ENCODE measurements around the gene JMJD4.
A peak's percentile ranks its signal among the peaks of the same experiment; 100 is the strongest.

Gene JMJD4, protein sequence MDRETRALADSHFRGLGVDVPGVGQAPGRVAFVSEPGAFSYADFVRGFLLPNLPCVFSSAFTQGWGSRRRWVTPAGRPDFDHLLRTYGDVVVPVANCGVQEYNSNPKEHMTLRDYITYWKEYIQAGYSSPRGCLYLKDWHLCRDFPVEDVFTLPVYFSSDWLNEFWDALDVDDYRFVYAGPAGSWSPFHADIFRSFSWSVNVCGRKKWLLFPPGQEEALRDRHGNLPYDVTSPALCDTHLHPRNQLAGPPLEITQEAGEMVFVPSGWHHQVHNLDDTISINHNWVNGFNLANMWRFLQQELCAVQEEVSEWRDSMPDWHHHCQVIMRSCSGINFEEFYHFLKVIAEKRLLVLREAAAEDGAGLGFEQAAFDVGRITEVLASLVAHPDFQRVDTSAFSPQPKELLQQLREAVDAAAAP

DNA sequence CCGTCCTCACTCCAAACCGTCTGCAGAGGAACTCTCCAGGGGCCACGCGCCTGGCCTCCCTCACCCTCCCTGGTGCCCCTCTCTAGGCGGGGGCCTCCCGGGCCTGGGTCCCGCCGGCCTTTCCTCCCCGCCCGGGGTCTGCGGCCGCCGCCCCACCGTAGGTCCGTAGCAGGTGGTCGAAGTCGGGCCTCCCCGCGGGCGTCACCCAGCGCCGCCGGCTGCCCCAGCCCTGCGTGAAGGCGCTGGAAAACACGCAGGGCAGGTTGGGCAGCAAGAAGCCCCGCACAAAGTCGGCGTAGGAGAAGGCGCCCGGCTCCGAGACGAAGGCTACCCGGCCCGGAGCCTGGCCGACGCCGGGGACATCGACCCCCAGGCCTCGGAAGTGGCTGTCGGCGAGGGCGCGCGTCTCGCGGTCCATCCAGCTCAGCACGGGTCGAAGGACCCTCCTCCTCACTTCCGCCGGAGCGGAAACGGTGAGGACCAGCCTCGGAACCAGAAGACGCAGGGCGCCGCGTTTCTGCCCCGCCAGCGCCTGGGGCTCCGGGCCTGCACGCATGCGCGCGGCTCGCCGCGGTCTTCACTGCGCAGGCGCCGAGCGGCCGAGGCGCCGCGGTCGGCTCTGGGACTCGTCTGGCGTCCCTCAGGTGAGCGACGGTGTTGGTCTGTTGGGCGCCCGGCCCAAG lies at the start of gene JMJD4, which contains the start of gene SNAP47:
JMJD4 (minus strand) TSS at position 447 of the 683 bp plus-strand sequence; CDS start at position 418, 29 bp downstream.
SNAP47 (plus strand) TSS at position 580 of the 683 bp plus-strand sequence. CDS start 12,302 bp downstream, outside the sequence.
- DNase-seq, result peak; percentile 98

DNA sequence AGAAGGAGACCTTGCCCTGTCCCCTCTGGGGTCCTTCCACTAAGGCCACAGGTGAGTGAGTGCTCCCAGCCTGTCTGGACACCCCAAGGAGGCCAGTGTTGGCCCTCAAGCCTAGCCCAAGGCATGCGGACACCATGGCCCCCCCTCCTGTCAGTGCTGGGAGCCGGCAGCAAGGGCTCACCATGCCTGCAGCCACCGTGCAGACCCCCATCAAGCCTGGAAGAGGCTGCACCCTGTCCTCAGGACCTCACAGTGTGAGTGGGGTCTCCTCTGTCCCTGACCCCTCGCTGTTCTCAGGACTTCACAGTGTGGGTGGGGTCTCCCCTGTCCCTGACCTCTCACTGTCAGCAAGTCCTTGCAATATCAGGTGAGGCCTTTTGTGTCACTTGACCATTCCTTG lies 47.1 kb upstream of the JMJD4 start:
- DNase-seq, result no peak

DNA sequence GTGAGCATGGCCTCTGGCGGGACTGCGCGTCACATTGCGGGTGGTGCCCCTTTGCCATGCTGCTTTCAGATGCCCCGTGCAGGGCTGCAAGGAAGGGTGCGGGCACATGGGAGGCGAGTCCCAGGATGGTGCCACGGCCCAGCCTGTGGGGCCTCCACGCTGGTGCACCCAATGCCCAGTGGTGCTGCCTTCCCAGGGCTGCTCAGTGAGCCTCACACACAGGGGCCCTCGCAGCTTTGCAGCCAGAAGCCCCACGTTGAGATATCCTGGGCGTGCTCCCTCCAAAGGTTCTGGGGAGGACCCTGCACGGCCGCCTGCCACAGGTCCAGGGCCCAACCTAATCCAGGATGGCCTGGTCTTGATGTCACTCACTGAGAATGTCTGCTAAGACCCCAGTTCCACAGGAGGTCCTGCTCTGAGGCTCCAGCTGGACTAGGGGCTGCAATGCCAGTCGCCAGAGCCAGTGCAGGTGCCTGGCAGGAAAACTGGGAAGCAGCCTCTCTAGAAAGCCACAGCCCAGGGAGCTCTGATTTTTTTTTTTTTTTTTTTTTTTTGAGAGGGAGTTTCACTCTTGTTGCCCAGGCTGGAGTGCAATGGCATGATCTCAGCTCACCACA lies 46.3 kb upstream of the JMJD4 start:
- no peak for DNase-seq

DNA sequence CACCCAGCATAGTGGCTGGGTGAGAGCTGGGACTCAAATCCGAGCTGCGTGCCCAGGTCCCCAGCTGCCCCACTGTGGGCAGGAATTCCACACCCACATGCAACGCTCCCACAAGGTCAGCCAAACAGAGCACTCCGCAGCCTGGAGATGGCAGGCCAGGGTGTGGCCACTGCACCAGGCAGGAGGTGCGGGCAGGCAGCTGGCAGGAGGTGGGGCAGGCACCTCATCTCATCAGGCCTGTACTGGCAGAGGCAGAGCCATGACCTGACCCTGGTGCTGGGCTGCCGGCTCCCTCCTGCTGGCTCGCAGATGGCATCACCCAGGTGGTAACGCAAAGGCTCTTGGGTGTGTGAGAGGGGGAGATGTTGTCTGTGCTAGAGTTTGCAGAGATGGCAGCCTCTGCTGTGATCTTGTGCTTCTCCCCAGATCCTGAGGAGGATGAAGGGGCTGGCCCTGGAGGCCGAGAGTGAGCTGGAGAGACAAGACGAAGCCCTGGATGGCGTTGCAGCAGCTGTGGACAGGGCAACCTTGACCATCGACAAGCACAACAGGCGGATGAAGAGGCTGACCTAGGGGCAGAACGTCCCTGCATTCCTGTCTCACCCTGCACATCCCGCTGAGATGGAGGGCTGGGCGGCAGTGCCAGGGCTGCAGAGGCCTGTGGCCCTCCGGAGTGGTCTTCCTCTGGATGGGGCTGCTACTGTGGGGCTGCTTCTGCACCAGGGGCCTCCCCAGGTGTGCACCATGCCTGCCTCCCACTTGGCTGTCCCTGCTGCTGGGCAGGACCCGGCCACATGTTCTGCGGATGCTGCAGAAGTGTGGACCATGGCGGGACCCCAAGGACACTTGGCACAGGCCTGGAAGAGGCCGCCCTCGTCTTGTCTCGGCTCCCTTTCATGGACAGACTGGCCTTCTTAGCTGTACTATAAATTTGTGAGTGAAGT lies 45.3 kb upstream of the JMJD4 start:
- peak; percentile 30 for DNase-seq

DNA sequence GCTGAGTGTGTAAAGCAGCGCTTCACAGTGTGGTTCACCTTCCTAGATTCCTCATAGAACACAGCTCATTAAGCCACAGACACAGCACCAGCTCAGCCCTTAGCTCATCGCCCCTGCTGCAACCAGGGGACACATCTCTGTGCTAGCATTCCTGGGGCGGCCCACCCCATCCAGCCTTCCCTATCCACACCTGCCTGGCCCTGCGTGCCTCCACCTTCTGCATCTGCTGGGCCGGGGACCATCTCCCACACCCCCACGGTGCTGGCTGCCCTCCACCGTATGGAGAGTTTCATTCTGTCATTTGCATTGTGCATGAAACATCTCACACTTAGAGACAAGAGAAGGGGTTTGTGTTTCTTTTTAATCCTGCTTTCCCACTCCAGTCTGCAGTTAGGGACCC lies 44.6 kb upstream of the JMJD4 start:
- DNase-seq, result peak; percentile 20

DNA sequence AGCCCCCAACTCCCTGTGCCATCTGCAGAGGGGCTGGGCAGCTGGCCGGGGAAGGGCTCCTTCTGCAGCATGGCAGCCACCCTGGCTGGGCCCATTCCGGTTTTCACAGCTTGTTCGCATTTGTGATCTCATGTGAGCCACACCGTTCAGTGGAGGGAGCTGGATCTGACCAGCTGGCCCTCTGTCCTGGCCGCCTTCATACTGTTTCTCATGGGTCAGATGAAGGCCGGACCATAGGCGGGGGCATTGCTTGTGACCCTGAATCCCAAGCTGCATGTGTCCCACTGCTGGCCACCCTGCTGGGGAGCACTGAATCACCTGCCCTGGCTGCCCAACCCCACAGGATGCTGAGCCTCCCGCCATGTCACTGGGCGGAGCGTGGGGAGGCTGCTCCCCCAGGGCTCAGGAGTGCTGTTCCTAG lies 43.9 kb upstream of the JMJD4 start:
- DNase-seq, result peak; percentile 20

DNA sequence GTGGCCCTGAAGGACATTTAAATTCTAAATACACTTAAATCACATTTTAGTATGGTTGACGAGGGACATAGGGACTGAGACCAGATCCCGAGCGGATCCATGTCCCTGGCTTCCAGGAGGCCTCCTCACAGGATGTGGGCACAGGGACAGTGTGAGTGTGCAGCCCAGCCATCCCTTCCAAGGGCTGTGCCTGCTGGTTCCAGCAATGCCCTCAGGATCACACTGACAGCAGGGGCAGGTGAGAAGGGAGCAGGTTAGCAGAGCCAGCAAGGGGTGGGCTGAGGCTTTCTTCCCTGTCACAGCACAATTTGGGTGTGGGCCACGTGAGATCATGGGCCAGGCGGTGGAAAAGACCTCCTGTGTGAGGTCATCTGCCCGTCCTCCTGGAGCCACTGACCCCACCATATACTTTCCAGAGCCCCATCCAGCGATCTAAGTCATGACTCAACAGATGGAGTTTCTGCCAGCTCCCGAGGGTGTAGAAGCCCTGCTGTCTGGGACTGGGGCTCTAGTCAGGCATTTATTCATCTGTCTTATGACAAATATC lies 43.4 kb upstream of the JMJD4 start:
- peak; percentile 34 for DNase-seq

DNA sequence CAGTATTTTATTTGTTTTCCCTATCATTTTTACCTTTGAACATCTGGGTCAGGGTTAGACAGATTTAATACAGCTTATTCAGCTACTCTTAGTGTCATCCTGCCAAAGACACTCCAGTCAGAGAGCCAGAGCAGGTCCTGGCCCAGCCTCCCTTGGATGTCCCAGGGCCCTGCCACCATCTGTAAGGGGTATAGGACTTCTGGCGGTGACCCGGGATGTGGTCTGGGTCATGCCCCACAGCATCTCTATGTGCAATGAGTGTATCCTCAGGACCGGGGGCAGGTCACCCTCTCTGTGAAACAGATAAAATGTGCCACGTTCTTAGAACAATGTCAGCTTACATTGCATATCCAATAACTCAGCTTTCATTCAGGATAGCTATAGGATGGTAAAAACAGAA lies 42.5 kb upstream of the JMJD4 start:
- DNase-seq, result no peak

DNA sequence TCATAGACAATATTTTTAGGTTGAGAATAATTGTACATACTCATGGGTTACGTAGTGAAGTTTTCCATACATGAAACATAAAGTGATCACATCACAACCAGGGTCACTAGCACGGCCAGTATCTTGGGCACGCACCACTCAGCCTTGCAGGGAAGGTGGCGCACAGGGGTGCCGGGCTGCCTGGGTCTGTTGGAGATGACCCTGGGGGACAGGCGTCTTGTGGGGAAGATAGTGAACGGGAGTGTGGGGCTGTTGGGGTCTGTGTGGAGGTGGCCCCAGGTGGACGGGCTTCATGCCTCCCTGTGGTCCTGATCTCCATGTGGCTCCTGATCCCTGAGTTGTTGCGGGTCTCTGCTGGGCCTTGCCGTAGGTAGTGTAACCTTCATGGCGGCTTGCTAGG lies 42.1 kb upstream of the JMJD4 start:
- DNase-seq, result no peak

DNA sequence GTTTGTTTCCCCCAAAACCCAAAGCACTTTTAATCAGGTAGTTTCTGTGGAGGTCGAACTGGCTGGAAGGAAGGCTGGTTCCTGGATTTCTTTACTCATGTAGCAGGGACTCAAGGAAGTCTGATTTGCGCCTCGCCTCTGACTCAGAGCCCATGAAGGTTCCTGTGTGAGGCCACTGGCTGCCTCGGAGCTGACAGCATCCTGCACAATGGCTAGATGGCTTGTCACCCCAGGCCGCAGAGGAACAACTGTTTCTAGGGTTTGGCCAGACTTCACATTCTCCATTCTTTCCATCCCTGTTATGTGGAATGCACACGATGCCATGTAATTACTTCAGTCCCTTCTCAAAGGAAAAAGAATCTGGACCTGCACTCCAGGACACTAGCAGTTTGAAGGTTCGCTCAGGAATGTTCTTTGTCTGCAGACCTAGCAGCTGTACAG lies 41.2 kb upstream of the JMJD4 start:
- no peak for DNase-seq

DNA sequence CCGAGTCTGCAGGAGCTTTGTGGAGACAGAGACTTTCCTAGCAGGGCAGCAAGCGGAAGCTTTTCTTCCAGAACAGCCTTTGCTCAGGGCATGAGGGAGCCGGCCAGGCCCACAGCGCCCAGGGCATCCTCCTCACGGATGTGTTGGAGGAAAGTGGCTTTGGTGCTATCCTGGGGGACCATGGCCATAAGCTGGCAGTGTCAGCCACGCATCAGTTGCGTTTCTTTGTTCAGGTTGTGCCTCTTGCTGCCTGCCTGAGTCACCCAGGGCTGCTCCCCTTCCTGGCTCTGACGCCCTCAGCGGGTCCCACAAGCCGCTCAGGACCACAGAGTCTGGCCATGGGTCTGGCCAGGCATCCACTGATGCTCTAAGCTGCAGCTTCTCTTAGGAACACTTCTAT lies 40.7 kb upstream of the JMJD4 start:
- DNase-seq, result no peak

DNA sequence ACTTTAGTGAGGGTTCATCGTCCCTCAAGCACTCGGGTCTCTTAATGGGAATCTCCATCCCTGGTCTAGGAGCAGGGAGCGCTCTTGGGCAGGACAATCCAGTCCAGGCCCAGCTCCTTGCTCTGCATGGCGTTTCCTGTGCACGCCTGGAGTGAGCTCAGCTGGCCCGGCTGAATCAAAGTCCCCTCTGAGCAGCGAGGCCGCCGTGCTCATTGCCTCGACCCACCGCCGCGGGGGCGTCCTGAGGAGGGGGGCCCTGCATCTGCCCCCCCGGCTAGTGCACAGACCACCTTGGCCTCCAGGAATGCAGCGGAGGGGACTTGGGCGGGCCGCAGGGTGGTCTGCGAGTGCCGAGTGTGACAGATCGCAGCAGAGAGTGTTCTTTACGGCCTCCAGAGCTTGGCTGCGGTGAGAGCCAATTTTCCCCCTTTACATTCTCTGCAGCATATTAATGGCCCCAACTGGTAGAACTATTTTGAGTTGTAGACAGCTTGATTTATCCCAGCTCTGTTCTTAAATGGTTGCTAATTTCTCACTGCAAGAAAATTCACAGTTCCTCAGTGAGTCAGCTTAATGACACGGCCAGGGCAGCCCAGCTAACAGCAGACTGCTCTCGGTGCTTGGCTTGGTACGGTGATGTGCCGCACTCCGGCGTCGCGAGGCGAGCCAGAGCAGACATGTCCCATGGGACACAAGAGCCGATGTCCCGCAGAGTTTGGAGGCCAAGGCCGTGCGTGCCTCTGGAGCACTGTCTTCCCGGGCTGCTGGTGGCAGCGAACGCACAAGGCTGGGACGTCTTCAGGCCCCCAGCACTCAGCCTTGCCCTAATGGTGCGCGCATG lies 39.9 kb upstream of the JMJD4 start:
- DNase-seq, result no peak

DNA sequence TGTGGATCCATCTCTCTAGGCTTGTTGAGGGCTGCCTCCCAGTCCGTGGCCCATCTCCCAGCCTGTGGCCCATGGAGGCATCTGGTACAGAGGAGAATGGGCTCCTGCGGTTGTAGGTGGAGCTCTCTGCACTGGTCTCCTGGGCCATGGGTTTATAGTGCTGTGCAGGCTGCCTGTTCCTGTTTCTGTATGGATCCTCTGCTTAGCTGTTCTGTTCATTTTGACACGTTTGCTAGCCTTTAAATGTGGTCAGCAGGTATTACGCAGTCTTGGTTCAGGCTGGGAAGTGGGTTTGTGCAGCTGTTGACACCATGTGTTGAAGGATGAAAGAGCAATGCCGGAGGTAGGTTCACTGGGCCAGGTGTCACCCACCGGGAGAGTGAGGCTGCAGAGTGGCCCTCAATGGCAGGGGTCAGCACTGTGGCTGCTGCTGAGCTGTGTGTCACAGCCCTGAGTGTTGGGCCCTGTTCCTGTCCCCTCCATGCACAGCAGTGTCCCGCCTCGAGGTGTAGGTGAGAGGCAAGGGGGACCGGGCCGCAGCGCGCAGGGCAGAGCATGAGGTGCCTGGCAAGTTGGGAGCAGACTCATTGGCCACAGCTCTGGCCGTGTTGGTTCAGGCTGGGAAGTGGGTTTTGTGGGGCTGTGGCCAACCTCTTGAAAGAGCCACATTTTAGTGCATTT lies 39.1 kb upstream of the JMJD4 start:
- DNase-seq, result no peak

DNA sequence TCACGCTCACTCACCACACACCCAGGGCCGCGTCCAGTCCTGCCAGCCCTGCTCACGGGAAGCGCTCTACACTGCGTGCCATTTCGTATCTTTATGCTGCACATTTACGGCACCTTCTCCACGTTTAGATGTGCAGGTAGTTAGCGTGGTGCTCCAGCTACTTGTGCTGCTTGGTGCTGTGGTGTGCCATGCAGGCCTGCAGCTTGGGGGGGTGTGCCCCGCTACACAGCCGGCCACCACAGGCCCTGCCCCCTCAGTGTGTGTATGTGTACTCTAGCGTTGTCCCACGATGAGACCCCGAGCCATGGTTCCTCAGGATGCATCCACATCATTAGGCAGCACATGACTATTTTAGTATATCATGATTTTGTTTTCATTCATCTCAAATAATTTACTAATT lies 38.5 kb upstream of the JMJD4 start:
- DNase-seq, result no peak

DNA sequence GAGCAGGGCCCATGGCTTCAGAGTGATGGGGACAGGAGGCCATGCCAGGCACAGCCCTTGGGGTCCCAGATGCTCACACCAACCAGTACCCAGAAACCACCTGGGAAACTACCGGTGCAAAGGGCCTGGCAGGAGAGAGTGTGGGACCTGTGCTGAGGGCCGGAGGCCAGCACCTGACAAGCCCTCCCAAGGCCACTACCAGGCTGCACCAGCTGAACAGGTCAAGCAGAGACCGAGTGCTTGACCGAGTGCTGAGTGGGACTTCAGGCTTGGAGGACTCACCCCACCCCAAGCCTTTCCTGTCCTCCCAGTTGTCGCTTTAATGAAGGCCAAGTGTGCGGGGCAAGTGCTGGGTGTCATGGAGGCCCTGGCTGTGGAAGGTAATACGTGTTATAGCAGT lies 36.7 kb upstream of the JMJD4 start:
- DNase-seq, result no peak

DNA sequence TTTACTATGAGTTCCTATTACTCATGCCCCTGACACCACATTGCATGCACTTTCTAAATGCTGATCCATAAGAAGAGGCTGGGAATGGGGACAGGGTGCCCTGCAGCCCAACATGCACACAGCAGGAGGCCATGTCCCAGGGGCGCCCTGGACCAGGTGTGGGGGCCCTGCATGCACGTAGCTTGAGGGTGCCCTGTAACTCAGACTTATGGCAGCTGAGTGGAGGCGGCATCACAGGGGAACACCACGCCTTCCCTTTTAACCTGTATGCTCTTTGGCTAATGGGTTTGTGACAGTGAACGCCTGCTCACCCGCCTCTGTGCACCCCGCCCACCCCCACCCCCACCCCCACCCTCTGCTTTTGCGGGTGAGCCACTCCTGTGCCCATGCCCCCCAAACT lies 36.2 kb upstream of the JMJD4 start:
- DNase-seq, result no peak

DNA sequence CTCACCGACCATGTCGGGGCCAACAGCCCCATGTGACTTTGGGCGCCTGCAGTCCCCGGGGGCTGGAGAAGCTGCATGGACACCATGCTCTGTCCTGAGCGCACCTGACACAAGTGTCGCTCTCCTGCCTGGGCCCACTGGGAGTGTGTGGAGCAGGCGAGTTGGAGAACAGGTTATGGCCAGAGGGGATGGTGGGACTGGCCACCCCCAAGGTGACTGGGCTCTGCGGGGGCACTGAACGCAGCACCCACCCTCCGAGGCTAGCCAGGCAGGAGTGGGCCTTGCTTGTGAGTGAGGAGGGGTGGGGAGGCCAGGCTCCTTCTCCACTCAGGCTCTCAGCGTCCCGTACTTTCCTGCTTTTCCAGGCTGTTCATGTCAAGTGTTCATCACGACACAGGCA lies 35.7 kb upstream of the JMJD4 start:
- DNase-seq, result no peak

DNA sequence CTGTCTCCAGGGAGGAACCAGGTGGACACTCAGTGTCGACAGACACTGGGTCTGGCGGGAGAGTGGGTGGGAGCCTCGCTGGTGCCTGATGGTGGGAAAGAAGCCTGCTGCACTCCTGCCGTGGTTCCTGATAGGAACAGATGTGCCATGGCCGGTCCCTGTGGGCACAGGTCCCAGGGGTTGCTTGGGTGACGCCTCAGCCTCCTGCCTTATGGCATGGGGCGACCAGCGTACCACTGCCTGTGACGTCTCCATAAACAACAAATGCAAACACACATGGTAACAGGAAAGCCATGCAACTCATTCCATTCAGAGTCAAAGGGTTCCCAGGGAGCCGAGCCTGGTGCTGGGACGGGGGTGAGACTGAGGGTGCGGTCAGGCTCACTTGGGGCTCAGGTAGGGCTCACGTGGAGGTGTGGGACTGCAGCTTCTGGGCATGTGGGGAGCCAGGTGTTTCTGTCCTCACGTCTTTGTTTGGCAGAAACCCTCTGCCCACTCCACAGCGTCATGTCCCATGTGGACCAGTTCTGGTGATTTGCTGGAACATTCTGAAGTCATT lies 34.9 kb upstream of the JMJD4 start:
- no peak for DNase-seq

DNA sequence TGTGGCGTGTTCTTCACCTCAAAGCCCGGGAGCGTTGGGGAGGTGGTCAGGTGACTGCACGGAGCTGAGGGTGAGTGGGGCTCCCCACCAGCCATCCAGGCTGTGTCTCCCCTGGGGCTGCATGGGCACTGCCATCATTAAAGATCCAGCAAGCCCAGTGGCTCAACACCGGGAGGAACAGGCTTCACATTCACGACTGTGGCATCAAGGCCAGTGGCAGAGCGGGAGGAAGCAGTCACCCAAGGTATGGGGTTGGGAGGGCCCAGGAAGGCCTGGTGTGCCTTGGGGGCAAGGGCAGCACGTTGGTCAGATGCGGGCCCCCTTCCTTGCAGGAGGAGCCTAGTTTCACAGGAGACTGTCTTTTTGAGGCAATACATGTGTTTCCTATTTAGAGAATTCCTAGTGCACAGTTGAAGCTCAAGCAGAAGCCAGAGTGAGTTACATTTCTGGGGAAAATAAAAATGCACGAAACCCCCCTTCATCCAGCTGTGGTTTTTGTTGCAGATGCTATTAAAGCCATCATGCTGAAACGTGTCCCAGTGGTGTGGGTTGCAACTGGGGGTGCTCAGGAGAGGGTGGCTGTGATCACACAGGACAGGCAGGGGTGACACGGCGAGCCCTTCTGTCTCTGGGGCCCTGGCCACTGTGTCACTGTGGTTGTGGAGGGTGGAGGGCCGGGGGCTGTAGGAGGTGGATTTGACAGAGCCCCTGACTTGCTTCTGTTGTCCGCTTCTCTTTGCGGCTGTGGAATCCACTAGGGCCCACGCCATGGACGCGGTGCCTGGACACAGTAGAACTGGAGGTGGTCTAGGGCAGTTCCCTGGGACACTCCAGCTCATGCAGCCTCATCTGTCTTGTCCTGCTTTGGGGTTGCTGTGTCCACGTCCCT lies 34.2 kb upstream of the JMJD4 start:
- no peak for DNase-seq

Data from activated CD8-positive, alpha-beta memory T cell treated with anti-CD3 and anti-CD28 coated beads, Interleukin-2, amount 50 U/mL, for 48 hours (primary cell).